PC-9 (cell line): Measurements from ENCODE around the gene IRF9.

Experiments used
- EZH2 ChIP-seq: fragments of 200-600 bp; sonication (generic); IDR thresholded peaks from 2 replicates; pipeline ENCODE4 v1.8.0; 2017; ENCODE audit warnings: antibody characterized with exemption, low read depth
- TF ChIP-seq, protein P1 (sequence below): fragments of 200-600 bp; sonication (generic); conservative IDR thresholded peaks from 2 replicates; pipeline ENCODE4 v1.6.1; 2017; ENCODE audit warnings: mixed run types, antibody characterized with exemption, mild to moderate bottlenecking, moderate library complexity

DNA sequence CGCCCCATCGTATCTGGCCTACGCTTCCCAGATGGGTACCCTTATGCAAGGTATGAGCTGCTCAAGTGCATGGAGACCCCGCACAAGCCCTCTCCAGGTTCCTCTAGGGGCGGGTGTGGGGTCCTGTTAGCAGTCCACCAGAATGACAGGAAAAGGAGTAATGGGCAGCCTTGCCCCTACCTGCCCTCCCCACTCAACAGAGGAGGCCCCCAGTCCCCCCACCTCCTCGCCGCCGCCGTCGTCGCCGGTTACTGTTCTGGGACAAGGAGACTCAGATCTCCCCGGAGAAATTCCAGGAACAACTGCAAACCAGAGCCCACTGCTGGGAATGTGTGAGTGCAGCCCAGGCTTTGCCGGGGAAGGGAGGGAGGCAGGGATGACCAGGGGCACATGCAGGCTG is 16.8 kb downstream of the IRF9 start:
- TF ChIP-seq, protein P1, sequence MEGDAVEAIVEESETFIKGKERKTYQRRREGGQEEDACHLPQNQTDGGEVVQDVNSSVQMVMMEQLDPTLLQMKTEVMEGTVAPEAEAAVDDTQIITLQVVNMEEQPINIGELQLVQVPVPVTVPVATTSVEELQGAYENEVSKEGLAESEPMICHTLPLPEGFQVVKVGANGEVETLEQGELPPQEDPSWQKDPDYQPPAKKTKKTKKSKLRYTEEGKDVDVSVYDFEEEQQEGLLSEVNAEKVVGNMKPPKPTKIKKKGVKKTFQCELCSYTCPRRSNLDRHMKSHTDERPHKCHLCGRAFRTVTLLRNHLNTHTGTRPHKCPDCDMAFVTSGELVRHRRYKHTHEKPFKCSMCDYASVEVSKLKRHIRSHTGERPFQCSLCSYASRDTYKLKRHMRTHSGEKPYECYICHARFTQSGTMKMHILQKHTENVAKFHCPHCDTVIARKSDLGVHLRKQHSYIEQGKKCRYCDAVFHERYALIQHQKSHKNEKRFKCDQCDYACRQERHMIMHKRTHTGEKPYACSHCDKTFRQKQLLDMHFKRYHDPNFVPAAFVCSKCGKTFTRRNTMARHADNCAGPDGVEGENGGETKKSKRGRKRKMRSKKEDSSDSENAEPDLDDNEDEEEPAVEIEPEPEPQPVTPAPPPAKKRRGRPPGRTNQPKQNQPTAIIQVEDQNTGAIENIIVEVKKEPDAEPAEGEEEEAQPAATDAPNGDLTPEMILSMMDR = no peak
- no peak for TF ChIP-seq EZH2
